ENCODE results near the gene POLR2J. TPM values are rescaled to one million over a fixed set of nuclear protein-coding genes. Genes with fewer than 3 reads are reported as not detected.

POLR2J gene
- total and polyA plus RNA-seq, 2 experiments from 2014 or later: 15.5 to 77.7 TPM

- in situ Hi-C loops (cut with MboI): no loop called here
- WGBS, 2 experiments (ENCODE audit: low coverage in 1 of 2, low lambda C conversion rate in 2 of 2, missing lambda C conversion rate in 2 of 2): 52 to 53% methylated on average over 17 of the region's 17 CpGs
- H2AFZ ChIP-seq: no peak overlapping the region
- H3F3A ChIP-seq (ENCODE audit: insufficient read depth): peaks cover 25% of the 10 kb centered on the region
- peaks cover 17% of the 10 kb centered on the region for H3K79me2 ChIP-seq (ENCODE audit: insufficient read depth)
- no peak overlapping the region for H3K4me3 ChIP-seq
- H3K4me2 ChIP-seq (ENCODE audit: unreplicated experiment): no peak overlapping the region
- TF ChIP-seq EZH2 (IDR thresholded peaks at IDR 0.05; ENCODE audit: insufficient read depth, poor library complexity, severe bottlenecking): no peak
- TF ChIP-seq EZH2phosphoT487 (IDR thresholded peaks at IDR 0.05; ENCODE audit: insufficient read depth, low read depth): no peak
- no peaks in the 10 kb centered on the region for H3K4me1 ChIP-seq (ENCODE audit: insufficient read depth)
- H3K27ac ChIP-seq: no peak overlapping the region
- H3K36me3 ChIP-seq (ENCODE audit: low read depth): no peaks in the 10 kb centered on the region
- H3K27me3 ChIP-seq (replicated peaks; ENCODE audit: insufficient read depth): no peaks in the 10 kb centered on the region
- no peak overlapping the region for H3K9ac ChIP-seq
- no peaks in the 10 kb centered on the region for H4K20me1 ChIP-seq (ENCODE audit: insufficient read depth)
- no peaks in the 10 kb centered on the region for H3K9me3 ChIP-seq (ENCODE audit: low read depth)
- no peaks in the 10 kb centered on the region for H3K9me2 ChIP-seq (ENCODE audit: insufficient read depth)
- no peak for DNase-seq
Observed at GRCh38 chr7:102431617-102432298, 47.0 kb downstream of the POLR2J start.

GRCh38 chr7:102429141-102429899, 49.4 kb downstream of the POLR2J start:
- Histone ChIP-seq H3K4me1 (ENCODE audit: insufficient read depth) (no peaks in the 10 kb centered on the region), H3F3A (ENCODE audit: insufficient read depth) (peaks cover 25% of the 10 kb centered on the region), H3K36me3 (ENCODE audit: low read depth) (no peaks in the 10 kb centered on the region; the same call in 1 of the 2 replicates), H2AFZ (no peak overlapping the region), H4K20me1 (ENCODE audit: insufficient read depth) (no peaks in the 10 kb centered on the region), H3K4me3 (no peak overlapping the region), H3K9me2 (ENCODE audit: insufficient read depth) (no peaks in the 10 kb centered on the region), H3K9ac (no peak overlapping the region), H3K4me2 (ENCODE audit: unreplicated experiment) (no peak overlapping the region), H3K27ac (no peak overlapping the region), H3K79me2 (ENCODE audit: insufficient read depth) (peaks cover 7% of the 10 kb centered on the region), H3K27me3 (replicated peaks; ENCODE audit: insufficient read depth) (no peaks in the 10 kb centered on the region), H3K9me3 (ENCODE audit: low read depth) (no peaks in the 10 kb centered on the region)
- in situ Hi-C loops (cut with MboI): no loop called here
- no peak for DNase-seq
- 94% methylated on average over 10 of the region's 10 CpGs for WGBS, 2 experiments (ENCODE audit: low coverage in 1 of 2, low lambda C conversion rate in 2 of 2, missing lambda C conversion rate in 2 of 2)
- TF ChIP-seq EZH2phosphoT487 (IDR thresholded peaks at IDR 0.05; ENCODE audit: insufficient read depth, low read depth) (no peak), EZH2 (IDR thresholded peaks at IDR 0.05; ENCODE audit: insufficient read depth, poor library complexity, severe bottlenecking) (no peak)

- no peak overlapping the region for H3K4me3 ChIP-seq
- no peak overlapping the region for H3K27ac ChIP-seq
- no peak overlapping the region for H3K9ac ChIP-seq
- H3K9me2 ChIP-seq (ENCODE audit: insufficient read depth): no peaks in the 10 kb centered on the region
- H3K4me2 ChIP-seq (ENCODE audit: unreplicated experiment): no peak overlapping the region
- no peak for DNase-seq
- H3K4me1 ChIP-seq (ENCODE audit: insufficient read depth): no peaks in the 10 kb centered on the region
- 98 to 99% methylated on average over 5 of the region's 5 CpGs for WGBS, 2 experiments (ENCODE audit: low coverage in 1 of 2, low lambda C conversion rate in 2 of 2, missing lambda C conversion rate in 2 of 2)
- in situ Hi-C loops (cut with MboI): no loop called here
- TF ChIP-seq EZH2phosphoT487 (IDR thresholded peaks at IDR 0.05; ENCODE audit: insufficient read depth, low read depth) (no peak), EZH2 (IDR thresholded peaks at IDR 0.05; ENCODE audit: insufficient read depth, poor library complexity, severe bottlenecking) (no peak)
- H4K20me1 ChIP-seq (ENCODE audit: insufficient read depth): no peaks in the 10 kb centered on the region
- H3K79me2 ChIP-seq (ENCODE audit: insufficient read depth): no peaks in the 10 kb centered on the region
- H2AFZ ChIP-seq: no peak overlapping the region
- peaks cover 20% of the 10 kb centered on the region for H3F3A ChIP-seq (ENCODE audit: insufficient read depth)
- no peaks in the 10 kb centered on the region; the same call in 1 of the 2 replicates for H3K36me3 ChIP-seq (ENCODE audit: low read depth)
- H3K9me3 ChIP-seq (ENCODE audit: low read depth): no peaks in the 10 kb centered on the region
- no peaks in the 10 kb centered on the region for H3K27me3 ChIP-seq (replicated peaks; ENCODE audit: insufficient read depth)
Observed at GRCh38 chr7:102427019-102427405, 51.7 kb downstream of the POLR2J start.

- H3K9me2 ChIP-seq (ENCODE audit: insufficient read depth): no peaks in the 10 kb centered on the region
- H3K9ac ChIP-seq: no peak overlapping the region
- no peak overlapping the region for H3K4me2 ChIP-seq (ENCODE audit: unreplicated experiment)
- no peaks in the 10 kb centered on the region for H3K4me1 ChIP-seq (ENCODE audit: insufficient read depth)
- no peaks in the 10 kb centered on the region for H3K79me2 ChIP-seq (ENCODE audit: insufficient read depth)
- in situ Hi-C loops (cut with MboI): no loop called here
- H4K20me1 ChIP-seq (ENCODE audit: insufficient read depth): no peaks in the 10 kb centered on the region
- no peak overlapping the region for H3K4me3 ChIP-seq
- no peak for TF ChIP-seq EZH2 (IDR thresholded peaks at IDR 0.05; ENCODE audit: insufficient read depth, poor library complexity, severe bottlenecking)
- TF ChIP-seq EZH2phosphoT487 (IDR thresholded peaks at IDR 0.05; ENCODE audit: insufficient read depth, low read depth): no peak
- no peaks in the 10 kb centered on the region; the same call in 1 of the 2 replicates for H3K36me3 ChIP-seq (ENCODE audit: low read depth)
- H3K27me3 ChIP-seq (replicated peaks; ENCODE audit: insufficient read depth): no peaks in the 10 kb centered on the region
- H2AFZ ChIP-seq: no peak overlapping the region
- H3K27ac ChIP-seq: no peak overlapping the region
- H3F3A ChIP-seq (ENCODE audit: insufficient read depth): peaks cover 15% of the 10 kb centered on the region
- H3K9me3 ChIP-seq (ENCODE audit: low read depth): no peaks in the 10 kb centered on the region
- WGBS, 2 experiments (ENCODE audit: low coverage in 1 of 2, low lambda C conversion rate in 2 of 2, missing lambda C conversion rate in 2 of 2): 90 to 91% methylated on average over 16 of the region's 16 CpGs
- DNase-seq: no peak
Observed at GRCh38 chr7:102426268-102427018, 52.3 kb downstream of the POLR2J start.

Data from GM23248 (cell line).